WERI-Rb-1 (cell line): ENCODE results near the gene UGT2B17.
"Not testable (repeated sequence)": the region's sequence is repeated elsewhere in the genome, so short reads cannot be mapped to it uniquely, and the experiment has no call there.

Source experiments
- DNase-seq: peaks from one replicate; pipeline ENCODE4 v3.0.0-alpha.2; 2020
- H3K27ac ChIP-seq: fragments of 250-450 bp; sonication (Bioruptor Pico); 2 replicates; pipeline ENCODE4 v1.5.1; 2020; ENCODE audit warnings: mild to moderate bottlenecking, moderate library complexity
- H3K27me3 ChIP-seq: fragments of 250-450 bp; sonication (Bioruptor Pico); 2 replicates; pipeline ENCODE4 v1.5.1; 2021; ENCODE audit warnings: mild to moderate bottlenecking, low read depth, moderate library complexity; ENCODE audit not compliant: insufficient read depth, severe bottlenecking
- H3K36me3 ChIP-seq: fragments of 250-450 bp; sonication (Bioruptor Pico); 2 replicates; pipeline ENCODE4 v1.5.1; 2020; ENCODE audit warnings: mild to moderate bottlenecking, moderate library complexity
- H3K4me3 ChIP-seq: 2 replicates; pipeline ENCODE4 v1.5.1; 2011; ENCODE audit warnings: low read depth, mild to moderate bottlenecking, control low read depth, low read length
- H3K9me3 ChIP-seq: fragments of 250-450 bp; sonication (Bioruptor Pico); 2 replicates; pipeline ENCODE4 v1.5.1; 2021; ENCODE audit warnings: mild to moderate bottlenecking, moderate library complexity; ENCODE audit not compliant: severe bottlenecking
- TF ChIP-seq, protein P1 (sequence below): IDR thresholded peaks from 2 replicates; pipeline ENCODE4 v1.5.1; 2011; ENCODE audit warnings: low read depth, mild to moderate bottlenecking, control low read depth, inconsistent platforms, low read length

UGT2B17 gene

DNA sequence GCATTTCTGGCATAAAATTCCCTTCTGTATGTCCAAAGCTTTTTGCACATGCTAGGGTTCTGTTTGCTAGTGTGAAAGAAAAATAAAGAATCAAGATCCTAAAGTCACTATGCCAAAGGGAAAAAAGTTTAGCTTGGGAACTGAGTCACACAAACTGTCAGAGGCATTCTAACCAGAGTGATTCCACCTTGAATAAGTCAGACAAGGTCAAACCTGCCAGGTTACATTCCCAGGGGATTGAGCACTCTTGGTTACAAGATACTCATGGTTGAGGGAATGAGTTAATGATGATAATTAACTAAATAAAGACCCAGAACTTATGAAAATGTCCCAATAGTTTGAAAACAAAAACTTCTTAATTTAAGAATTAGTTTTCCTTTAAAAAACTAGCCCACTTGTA, 13.7 kb upstream of the UGT2B17 start:
- H3K27ac ChIP-seq: no peak overlapping the region
- H3K4me3 ChIP-seq: no peak overlapping the region
- TF ChIP-seq, protein P1, sequence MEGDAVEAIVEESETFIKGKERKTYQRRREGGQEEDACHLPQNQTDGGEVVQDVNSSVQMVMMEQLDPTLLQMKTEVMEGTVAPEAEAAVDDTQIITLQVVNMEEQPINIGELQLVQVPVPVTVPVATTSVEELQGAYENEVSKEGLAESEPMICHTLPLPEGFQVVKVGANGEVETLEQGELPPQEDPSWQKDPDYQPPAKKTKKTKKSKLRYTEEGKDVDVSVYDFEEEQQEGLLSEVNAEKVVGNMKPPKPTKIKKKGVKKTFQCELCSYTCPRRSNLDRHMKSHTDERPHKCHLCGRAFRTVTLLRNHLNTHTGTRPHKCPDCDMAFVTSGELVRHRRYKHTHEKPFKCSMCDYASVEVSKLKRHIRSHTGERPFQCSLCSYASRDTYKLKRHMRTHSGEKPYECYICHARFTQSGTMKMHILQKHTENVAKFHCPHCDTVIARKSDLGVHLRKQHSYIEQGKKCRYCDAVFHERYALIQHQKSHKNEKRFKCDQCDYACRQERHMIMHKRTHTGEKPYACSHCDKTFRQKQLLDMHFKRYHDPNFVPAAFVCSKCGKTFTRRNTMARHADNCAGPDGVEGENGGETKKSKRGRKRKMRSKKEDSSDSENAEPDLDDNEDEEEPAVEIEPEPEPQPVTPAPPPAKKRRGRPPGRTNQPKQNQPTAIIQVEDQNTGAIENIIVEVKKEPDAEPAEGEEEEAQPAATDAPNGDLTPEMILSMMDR: no peak
- DNase-seq: no peak
- no peaks in the 10 kb centered on the region for H3K36me3 ChIP-seq
- no peaks in the 10 kb centered on the region for H3K27me3 ChIP-seq
- no peaks in the 10 kb centered on the region for H3K9me3 ChIP-seq

DNA sequence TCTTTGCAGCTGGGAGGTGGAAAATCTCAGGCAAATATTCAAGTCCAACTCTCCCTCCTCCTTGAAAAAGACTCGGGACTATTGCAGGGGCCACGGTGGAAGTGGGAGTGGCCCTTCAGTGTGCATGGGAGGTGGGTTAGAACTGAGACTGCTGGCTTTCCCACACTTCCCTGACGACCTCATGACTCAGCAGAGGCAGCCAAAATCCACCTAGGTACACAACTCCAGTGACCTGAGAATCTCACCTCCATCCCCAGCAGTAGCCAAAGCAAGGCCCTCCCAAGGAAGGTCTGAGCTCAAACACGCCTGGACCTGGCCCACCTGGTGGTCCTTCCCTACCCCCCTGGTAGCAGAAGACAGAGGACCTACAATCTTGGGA, 6.2 kb upstream of the UGT2B17 start:
- H3K27ac ChIP-seq: no peak overlapping the region

DNA sequence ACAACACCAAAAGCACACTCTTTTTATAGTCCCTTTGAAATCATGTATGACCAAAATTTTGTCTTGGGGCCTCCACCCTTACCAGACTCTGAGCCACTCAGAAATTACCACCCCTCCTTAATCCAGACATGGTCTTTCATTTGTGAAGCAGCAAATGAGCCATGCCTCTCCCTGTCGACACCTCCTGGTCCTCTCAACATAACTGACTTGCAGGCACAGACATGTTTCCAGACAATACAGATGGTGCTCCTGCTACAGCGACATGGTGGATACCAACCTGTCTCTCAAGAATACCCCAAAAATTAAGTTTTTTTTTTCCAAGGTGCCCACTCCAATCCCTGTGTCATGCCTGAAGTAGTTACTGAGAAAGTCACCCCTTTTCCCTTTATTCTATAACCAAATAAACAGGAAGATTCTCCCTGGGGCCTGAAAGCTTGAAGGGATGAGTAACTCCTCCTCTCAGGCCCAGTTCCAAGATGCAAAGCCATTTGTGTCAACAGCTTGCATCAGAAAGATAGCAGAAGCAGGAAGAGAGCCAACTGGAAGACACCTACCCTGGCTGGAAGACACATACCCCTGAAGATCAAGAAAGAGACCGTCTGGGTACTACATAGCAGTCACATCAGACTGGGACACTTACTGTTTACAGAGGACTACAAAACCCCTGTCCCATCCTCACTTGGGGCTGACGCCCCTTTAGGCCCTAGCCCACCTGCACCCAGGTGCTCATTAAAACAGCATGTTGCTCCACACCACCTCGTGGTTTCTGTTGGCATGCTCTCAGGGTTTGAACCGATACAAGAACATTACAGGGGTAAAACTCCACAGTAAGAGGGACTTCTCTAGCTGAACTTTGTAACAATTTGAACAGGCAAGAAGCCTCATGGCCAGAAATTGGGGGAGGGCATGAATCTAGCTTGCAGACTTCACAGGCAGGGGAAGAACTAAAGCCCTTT, 5.5 kb upstream of the UGT2B17 start:
- no peaks in the 10 kb centered on the region for H3K9me3 ChIP-seq
- no peak for DNase-seq

More for the DNA sequence above, 6.2 kb upstream of the UGT2B17 start:
- no peaks in the 10 kb centered on the region for H3K36me3 ChIP-seq
- no peaks in the 10 kb centered on the region for H3K27me3 ChIP-seq
- H3K4me3 ChIP-seq: no peak overlapping the region
- TF ChIP-seq, protein P1: no peak
- no peak for DNase-seq
- H3K9me3 ChIP-seq: no peaks in the 10 kb centered on the region

DNA sequence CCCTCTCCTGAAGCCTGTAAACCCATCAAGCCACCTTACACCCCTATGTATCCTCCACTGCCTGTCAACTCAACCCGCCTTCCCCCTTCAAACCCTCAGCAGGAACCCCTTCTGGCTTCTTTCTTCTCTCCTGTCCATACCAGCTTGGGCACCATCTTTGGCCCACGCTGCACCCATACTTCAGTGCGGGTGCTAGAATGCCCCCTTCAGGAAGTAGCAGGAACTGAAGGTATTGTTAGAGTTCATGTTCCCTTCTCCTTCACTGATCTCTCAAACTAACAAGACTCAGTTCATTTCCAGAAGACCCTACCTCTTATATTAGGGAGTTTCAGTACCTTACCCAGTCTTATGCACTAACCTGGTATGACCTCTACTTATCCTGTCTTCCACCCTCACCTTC, 1.5 kb upstream of the UGT2B17 start:
- TF ChIP-seq, protein P1: 0 out of 2 replicates have a peak, but pooled peaks have one; percentile 9
- no peak overlapping the region for H3K4me3 ChIP-seq
- H3K27ac ChIP-seq: no peak overlapping the region
- no peaks in the 10 kb centered on the region for H3K9me3 ChIP-seq
- no peaks in the 10 kb centered on the region for H3K27me3 ChIP-seq
- H3K36me3 ChIP-seq: no peaks in the 10 kb centered on the region
- no peak for DNase-seq

More for the DNA sequence above, 5.5 kb upstream of the UGT2B17 start:
- Histone ChIP-seq H3K4me3 (no peak overlapping the region), H3K27ac (no peak overlapping the region), H3K36me3 (no peaks in the 10 kb centered on the region), H3K27me3 (no peaks in the 10 kb centered on the region)
- TF ChIP-seq, protein P1: no peak

DNA sequence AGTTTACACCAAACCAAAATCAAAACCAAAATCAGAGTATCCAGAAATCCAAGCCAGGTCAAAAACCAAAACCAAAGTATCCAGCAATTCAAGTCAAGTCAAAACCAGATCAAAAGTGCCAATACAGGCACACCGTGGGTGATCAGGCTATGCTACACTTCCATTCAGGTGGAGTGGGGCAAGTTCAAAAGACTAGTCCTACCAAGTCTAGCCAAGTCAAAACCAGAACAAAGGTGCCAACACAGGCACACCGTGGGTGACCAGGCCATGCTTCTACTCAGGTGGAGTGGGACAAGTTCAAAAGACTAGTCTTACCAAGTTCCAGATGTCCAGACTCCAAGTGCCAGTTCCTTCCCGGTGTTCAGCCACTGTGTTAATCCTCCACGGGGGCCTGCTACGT, 486 bp downstream of the UGT2B17 start:
- not testable (repeated sequence) for H3K27ac ChIP-seq, H3K36me3 ChIP-seq, H3K9me3 ChIP-seq, DNase-seq, H3K4me3 ChIP-seq, H3K27me3 ChIP-seq

DNA sequence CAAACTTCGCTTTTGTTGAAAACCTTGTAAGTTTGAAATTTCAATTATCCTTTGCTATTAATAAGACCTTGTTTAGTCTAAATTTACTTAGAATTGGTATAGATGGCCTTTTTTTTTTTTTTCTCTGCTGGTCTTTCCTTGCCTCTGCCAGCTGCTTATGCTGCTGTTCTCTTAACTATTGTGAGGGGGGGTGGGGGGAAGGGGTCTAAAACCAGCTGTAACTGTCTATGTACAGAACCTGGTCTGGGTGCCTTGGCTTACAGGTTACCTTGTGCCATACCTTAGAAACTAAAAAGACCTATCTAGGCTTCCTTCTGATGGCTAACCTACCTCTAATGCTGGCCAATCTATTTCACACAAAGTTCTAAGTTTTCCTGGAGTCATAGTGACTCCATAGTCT, 1.0 kb downstream of the UGT2B17 start:
- Histone ChIP-seq H3K9me3 (no peaks in the 10 kb centered on the region), H3K27me3 (no peaks in the 10 kb centered on the region), H3K4me3 (no peak overlapping the region), H3K27ac (no peak overlapping the region), H3K36me3 (no peaks in the 10 kb centered on the region)
- TF ChIP-seq, protein P1: no peak
- no peak for DNase-seq
